Cerebellar cortex (tissue), 1 donor: Measurements from ENCODE around the gene NPEPL1.

Source experiments
- DNase-seq: peaks from one replicate; pipeline ENCODE4 v3.0.0-alpha.2; 2015; ENCODE audit warnings: low spot score

The NPEPL1 gene

DNA sequence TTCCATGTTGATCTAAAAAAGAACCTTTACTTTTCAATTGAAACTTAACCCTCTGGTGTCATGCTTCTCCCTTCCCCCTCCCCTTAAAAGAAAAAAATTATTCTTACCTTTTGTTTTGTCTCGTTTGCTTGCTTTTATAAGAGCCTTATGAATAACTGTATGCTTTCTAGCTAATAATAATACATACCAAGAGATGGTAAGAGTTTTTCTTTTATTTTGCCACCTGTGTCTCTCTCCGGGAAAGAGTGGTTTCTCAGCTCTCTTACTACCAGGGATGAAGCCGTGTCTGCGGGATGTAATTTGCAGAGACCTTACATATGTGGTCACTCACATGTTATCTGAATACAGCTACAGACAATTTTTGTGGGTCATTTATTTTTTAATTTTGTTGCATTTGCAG is 33.8 kb upstream of the NPEPL1 start:
- no peak for DNase-seq

DNA sequence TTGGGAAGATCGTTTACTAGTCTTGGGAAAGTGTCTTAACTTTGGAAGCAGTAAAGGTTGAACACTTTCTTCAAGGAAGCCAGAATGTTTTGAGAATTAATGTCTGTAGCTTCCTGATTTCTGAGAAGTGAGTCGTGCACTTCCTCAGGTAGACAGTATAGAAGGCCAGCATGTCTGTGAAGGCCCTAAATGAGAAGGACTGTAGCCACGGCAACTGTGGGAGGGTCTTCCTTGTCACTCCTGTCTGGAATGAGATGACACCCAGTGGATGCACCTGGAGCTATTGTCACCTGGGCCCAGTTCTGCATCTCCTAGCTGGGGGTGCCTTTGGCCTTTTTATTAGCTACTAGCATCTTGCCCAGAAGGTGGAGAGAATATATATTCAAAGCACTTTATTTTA is 32.8 kb upstream of the NPEPL1 start:
- DNase-seq, result no peak

DNA sequence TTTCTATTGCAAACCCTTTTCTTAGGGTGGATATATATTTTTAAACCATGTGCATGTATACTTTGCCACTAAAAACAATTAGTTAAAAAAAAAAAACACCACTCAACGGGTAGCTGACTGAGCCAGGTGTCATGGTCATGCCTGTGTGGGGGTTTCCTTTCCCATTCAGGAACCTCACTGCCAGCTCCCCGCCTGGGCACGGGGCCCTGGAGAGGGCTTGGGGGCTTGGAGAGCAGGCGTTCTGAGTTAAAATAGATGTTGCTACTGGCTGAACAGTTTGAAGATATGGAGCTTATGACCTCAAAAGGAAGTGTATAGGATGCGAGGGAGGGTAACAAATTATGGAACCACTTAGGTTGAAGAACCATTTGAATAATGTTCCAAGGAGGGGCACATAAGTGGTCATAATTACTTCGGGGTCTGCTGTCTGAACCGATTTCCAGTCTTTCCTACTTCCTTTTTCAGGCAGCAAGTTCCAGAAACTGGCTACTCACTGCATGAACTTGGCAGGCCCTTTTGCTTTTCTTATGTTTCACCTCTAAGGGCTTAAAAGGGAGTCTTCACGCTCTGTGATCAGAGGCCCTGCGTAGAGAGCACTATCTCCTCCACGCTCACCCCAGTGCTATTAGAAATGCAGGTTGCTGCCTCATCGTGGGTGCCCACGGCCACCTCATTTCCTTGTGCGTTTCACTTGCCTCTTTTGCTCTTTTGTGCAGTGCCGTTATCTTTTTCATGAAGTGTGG is 31.6 kb upstream of the NPEPL1 start:
- DNase-seq, result no peak

DNA sequence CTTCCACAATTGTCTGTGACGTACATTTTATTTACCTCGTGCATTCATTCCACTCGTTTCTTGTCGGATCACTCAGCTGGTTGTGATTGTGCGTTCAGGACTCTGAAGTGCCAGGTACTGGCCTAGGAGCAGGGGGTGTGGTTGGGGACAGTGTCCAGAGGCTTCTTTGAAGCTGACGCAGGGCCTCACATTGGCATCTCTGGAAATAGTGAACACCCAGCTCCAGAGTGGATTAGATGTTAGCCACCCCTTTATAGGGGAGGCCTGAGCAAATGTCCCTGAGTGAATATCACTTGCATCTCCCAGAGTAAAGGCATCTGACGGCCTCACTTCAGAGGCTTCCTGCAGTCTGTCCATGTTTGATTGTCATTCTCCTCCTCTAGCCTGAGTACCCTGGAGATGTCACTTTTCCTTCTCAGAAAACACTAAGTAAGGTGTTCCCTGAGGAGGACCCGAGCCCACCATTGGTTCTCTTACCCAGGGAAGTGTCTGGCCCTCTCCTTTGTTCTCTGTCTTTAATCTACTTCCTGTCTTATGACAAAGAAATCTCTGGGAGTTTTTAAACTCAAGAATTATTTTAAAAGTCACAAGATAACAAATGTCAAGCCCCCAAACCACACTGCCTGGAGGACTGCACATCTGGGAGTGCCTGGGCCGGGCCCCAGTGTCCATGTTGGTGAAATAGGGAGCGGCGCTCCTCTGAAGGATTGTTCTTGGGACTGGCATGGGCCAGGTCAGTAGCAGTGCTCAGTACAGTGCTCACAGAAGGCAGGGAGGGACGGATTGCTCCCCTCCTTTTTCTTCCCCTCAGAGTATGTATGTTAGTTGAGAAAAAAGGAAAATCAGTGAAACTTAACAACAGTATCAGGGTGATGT is 30.8 kb upstream of the NPEPL1 start:
- DNase-seq, result no peak

DNA sequence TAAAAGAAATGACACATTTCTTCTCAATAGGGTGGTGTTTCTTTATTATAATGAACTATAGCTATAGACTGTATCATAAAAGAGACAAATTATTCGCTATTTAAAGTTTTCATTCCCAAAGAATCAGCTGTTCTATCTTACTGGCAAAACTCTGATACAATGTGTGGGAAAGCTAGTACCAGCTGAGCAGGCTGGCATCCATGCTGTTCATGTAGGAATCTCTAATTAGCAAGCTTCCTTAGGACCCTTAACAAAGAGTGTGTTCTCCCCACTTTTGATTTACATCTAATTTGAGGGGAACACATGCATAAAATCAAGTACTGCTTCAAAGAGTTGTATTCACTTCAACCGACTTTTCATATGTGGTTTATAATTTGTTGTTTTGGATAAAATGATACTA is 28.3 kb upstream of the NPEPL1 start:
- DNase-seq, result no peak

DNA sequence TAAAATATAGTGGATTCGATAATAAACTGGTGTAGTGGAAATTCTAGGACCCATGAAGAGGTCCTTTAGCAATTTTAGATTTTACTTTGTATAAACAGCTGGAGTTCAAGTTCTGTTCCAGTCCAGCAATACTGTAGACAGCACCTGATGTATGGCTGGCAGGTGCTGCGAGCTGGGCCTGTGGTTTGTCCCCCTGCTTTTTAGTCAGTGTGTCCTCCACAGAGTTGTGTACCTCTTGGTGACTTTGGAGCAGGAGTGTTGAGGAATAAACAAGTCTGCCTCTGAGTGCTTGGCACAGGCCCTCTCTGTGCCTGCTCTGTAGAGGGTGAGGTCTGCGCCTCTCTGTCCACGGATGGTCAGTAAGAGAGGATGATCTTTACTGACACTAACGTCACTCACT is 27.7 kb upstream of the NPEPL1 start:
- DNase-seq, result no peak

DNA sequence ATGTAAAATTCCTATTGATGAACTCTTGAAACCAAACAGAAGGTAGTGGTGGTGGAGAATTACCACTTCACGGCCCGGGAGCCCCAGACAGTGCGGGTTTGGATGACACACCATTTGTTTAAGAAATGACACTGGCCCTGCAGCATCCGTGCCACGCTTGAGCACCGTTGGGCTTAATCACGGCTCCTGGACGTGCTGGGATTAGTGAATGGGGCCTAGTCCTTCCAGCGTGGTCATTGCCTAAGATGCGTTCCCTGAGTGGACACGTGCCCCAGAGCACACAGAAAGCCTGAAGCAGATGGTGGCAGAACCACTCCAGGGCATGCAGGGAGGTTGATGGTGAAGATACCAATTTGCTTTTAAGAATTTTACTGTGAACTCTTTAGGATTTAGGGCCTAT is 27.0 kb upstream of the NPEPL1 start:
- DNase-seq, result peak; percentile 54

DNA sequence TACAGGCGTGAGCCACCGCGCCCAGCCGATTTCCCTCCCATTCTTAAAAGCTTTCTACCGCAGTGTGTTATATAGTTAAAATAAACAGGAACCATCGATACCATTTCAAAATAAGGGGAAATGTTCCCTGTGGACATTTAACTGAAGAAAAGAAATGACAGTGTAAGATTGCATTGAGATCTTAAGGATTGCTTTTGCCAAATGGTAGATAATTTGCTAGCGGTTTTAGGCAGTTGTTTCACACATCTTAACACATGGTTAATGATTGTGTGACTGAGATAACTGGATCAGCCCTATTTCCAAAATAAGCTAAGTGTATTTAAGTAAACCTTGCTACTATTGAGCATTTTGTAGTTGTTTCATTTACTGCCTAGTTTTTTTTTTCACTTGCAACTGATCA is 25.9 kb upstream of the NPEPL1 start:
- DNase-seq, result no peak

DNA sequence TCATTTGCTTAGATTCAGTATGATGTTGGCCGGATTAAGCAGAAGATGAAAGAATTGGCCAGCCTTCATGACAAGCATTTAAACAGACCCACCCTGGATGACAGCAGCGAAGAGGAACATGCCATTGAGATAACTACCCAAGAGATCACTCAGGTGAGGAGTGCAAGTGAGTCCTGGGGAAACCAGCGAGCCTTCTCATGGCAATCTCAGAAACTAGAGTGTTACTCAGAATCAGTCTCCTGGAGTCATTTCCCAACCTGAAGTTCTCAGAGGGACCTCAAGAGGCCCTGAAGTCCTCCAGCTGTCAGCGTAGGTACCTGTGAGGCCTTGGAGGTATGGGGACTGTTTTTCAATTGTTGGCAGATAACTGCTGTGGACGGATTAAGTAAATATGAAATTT is 24.6 kb upstream of the NPEPL1 start:
- no peak for DNase-seq

DNA sequence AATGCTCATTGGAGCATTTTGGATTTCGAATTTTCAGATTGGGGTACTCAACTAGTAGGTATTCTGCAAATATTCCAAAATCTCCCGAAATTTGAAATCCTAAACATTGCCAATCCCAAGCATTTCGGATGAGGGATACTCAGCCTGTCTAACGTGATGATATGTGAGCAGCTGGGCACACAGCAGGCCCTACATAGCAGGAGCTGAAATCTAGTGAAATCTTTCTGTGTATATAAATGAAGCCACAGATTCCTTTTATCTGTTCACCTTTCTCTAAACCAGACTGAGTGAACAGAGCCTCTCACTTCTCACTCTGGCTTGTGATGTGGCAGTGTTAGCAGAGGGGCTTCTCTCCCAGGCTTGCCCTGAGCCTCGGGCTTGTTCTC is 23.7 kb upstream of the NPEPL1 start:
- peak; percentile 79 for DNase-seq

DNA sequence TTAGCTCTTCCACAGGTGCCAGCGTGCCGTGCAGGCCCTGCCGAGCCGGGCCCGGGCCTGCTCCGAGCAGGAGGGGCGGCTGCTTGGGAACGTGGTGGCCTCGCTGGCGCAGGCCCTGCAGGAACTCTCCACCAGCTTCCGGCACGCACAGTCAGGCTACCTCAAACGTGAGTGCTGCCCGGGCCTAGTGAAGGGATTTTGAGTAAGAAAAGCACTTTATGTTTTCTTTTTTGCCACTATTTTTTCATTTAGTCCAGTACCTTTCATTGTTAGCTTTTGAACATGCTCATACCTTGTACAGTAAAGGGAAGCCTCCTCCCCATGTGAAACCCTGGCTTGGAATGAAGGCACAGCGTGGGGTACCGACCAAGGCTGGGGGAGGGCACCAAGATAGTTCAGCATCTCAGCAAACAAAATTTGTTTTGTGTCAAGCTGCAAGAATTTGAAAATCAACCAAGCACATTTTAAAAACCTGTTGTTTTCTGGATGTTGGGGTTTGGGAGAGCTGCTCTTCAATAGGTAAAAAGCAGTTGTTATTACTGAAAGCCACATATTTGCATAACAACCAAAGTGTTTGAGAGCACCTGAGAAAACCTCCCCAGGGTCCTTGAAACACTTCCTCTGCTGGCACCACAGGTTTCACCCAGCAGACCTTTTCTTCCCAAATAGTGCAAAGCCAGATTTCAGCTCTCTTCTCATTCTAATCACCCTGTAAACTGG is 23.2 kb upstream of the NPEPL1 start:
- no peak for DNase-seq

DNA sequence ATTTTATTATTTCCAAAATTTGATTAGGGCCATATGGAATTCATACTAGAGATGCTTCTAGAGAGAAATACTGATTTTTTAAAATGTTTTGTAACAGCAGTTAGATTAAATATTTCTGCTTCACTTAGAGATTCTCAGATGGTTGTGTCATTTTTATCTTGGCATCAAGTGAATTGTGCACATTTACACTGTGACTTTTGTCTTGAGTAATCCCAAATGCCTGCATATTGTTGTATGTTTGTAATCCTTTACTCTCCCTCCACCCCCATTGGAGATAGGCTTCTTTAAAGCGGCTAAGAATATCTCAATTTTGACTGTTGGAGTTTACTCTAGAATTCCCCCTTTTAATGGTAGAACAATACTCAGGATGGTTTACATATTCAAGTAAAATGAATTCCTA is 22.5 kb upstream of the NPEPL1 start:
- no peak for DNase-seq

DNA sequence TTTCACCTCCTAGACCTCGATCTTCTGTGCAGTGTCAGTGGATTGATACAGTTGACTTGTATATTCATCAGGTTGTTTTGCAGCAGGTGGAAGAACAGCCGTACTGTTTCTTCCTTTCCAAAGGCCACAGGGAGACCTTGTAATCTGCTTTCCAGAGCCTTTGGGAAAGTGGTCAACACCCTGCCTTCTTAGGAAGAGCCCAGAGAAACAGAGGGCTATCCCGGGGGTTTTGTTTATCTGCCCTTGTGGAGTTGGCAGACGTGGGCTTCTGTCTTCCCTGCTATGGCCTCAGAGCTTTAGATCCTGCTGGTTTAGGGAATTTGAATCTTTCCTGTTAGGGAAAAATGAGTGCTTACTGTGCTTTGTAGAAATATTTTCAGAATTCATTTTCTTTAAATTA is 21.9 kb upstream of the NPEPL1 start:
- no peak for DNase-seq

DNA sequence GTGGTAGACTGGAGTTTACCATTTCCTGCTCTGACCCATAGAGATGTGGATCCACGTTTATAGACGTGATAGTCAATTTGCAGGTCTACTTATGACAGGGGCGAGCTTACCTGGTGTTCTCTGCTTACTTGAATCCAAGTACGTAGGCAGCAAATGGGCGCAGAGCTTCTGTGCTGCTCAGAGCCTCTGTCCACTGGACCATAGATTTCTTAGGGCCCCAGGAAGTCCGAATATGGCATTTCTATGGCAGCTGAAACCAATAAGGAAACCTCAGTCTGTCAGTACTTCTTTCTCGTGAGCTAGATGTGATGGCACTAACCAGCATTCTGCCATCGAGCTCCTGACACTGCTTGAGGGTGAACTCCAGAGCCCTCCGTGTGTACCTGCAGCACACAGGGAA is 19.5 kb upstream of the NPEPL1 start:
- no peak for DNase-seq

DNA sequence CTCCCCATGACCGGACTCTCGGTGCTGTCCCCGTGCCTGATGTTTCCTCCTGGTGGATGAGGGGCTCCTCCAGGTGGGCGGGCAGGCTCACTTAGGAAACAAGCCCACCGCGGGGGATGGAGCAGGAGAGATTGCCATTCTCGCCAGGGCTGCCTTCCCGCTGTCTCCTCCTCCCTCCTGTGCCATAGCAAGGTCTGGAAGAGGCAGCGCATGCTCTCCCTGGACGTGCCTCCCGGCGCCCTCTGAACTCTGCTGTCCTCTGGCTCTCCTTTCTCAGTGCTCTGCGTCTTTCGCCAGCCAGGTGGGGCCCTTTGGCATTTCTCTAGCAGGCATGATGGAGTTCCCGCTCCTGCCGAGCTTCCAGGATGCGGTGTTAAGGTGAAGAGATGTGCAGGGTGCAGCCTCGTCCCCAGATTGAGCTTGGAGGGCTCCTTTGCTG is 17.4 kb upstream of the NPEPL1 start:
- no peak for DNase-seq

DNA sequence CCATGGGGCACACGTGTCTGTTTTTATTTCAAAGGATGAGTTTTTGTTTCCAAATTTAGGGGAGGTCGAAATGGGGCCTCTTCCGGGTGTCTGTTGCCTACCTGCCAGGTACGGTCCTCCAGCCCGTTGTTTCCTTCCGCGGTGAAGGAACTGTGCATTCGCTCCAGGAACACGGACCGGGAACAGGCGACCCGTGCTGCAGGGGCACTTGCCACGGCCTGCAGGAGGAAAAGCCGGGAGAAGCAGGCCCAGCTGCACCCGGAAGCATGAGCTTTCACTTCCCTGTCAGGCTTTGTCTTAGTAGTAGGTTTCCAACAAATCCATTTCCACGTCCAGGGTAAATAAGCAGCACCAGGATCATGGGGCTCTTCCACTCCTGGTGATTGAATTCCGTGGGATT is 17.0 kb upstream of the NPEPL1 start:
- no peak for DNase-seq

DNA sequence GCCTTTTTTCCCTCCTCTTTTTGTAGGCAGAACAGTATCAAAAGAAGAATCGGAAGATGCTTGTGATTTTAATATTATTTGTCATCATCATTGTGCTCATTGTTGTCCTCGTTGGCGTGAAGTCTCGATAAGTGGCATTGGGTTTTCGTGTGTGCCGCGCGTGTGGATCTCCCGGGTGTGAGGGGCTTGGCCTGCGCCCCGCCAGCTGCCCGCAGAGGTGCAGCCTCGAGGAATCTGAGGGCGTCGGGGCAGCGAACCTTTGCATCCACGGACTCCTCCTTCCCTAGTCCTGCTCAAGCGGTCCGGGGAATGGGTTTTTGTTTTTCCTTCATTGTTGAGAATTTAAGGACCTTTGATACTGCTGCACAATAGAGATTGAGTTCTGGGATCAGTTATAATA is 16.4 kb upstream of the NPEPL1 start:
- DNase-seq, result no peak

DNA sequence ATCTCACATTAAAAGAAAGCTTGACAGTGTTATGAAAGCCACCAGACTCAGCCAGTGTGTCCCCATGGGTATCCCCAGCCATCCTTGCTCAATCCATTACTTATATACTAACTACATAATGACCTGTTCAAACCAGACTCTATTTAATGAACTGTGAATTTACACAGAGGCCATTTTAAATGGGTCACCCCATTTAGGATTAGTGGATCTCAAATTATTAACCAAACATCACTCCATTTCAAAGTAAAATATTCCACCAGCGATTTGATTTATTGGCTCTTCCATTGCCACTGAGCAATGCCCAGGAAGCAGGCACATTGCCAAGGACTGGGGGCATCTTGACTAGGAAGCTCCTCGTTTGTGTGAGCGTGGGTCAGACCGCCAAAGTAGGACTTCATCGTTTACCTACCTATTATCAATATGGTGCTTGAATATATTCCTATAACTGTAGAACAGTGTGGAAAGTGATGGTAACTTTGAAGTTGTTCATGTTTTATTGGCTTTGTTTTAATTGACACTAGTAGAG is 15.5 kb upstream of the NPEPL1 start:
- DNase-seq, result no peak

DNA sequence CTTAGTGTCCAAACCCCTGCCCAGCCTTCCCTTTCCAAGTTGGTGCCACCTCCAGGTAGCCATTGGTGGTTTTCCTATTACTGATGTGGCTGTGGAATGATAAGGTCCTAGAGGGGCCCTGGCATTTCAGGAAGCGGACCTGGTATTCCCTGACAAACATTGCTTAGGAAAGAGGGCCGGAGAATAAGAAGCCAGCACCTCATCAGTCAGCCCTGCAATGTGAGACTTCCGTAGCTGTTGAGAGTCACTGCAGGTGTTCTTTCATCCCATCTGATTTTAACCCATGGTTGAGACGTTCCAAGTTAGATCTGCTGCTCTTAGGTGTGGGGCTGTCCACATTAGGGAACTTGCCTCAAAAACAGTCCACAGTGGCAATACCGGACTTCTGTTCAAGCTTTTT is 14.8 kb upstream of the NPEPL1 start:
- no peak for DNase-seq

DNA sequence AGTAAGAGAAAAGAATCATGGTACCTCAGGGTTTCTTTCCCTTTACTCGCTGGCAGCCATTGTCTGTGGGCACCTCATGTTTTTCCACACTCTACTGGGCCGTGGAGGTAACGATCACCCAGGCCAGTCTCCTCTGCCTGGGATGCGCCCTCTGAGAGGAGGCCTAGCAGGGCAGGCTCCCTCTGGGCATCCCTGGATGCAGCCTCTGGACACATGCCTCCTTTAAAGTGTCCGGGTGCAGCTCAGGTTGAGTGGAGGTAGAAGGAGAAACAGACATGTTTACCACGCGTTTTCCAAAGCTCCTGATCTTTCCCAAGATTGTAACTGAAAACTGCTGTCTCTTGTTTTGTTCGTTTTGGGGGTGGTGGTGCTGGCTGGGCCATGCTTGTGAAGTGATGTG is 13.8 kb upstream of the NPEPL1 start:
- no peak for DNase-seq

DNA sequence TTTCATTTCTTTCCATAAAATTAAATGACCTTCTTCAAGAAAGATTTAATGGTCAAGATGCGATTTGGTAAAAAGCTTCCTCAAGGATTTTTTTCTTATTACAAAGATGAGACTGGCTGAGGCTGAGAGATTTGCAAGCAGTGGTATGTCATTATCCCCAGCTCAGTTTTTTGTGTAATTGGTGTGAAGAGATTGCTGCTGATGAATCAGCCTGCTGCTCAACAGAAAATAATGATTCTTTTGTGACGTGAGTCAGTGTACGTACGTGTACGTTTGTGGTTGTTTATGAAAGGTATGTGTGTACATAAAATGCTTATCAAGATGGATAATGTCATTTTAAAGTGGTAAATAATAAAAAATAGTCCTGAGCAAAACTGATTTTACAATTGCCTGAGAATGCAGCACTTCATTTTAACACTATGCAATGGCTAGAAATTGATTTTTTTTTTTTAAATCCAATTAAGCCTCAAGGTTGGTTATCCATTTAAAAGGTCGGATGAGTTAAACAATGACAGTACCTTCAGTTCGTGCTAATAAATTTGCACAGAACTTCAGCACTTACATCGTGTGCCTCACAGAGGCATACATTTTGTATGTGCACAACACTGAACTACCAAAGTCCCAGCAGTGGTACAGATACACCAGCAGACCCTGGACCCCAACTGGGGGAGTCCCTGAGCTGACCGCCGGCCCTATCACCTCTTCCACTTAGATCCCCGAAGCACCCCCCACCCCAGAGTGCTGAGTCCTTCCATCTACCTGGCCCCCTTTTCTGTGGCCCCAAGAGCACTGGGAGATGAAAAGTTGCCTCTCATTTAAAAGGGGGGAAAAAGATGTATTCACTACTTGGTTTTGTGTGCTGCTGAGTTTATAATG is 9.7 kb upstream of the NPEPL1 start:
- DNase-seq, result no peak

DNA sequence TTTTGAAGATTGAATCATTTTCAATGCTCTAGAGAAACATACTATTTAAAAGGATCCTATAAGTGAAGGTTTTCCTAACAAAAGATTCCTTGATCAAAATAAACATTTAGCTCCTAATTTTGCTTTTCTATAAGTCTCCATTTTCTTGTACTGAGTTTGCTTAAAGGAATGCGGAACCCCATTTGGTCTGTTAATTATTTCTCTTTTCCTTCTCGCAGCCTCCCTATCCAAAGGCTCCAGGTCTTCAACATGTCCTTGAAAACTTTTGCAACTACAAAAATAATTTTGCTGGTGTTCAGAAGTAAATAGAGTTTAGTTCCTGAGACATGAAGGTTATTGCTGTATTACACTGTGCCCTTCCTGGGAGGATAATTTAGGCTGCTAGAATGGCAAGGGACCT is 8.3 kb upstream of the NPEPL1 start:
- no peak for DNase-seq
